Measurements from ENCODE around the gene PROSER2.
A peak's percentile ranks its signal among the peaks of the same experiment; 100 is the strongest.

PROSER2 gene

DNA sequence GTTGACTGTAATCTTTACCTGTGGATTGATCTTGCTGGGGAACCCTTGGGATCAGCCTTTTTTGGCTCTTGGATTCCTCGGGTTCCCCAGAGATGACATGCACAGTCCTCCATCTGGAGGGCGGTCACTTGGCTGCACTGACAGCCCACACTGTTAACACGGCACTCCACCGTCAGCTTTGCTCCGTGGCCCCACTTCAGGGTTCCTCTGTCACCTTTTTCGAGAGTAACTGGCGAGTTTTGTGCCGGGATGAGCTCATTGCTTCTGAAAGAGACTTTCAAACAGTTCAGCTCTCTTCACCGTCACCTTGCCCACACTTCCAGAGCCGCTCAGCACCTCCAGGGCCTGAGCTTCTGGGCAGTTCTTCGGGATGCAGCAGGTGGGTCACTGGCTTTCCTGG lies 42.4 kb downstream of the PROSER2 start:
- Mint-ChIP-seq H3K27me3 (ENCODE audit: low read depth, poor library complexity) (peaks cover 17% of the 10 kb centered on the region), H3K27ac (no peak overlapping the region), H3K4me3 (no peak overlapping the region), H3K9me3 (no peaks in the 10 kb centered on the region), H3K36me3 (ENCODE audit: low read depth) (no peaks in the 10 kb centered on the region), H3K4me1 (peaks cover 17% of the 10 kb centered on the region)
- TF ChIP-seq, protein P1, sequence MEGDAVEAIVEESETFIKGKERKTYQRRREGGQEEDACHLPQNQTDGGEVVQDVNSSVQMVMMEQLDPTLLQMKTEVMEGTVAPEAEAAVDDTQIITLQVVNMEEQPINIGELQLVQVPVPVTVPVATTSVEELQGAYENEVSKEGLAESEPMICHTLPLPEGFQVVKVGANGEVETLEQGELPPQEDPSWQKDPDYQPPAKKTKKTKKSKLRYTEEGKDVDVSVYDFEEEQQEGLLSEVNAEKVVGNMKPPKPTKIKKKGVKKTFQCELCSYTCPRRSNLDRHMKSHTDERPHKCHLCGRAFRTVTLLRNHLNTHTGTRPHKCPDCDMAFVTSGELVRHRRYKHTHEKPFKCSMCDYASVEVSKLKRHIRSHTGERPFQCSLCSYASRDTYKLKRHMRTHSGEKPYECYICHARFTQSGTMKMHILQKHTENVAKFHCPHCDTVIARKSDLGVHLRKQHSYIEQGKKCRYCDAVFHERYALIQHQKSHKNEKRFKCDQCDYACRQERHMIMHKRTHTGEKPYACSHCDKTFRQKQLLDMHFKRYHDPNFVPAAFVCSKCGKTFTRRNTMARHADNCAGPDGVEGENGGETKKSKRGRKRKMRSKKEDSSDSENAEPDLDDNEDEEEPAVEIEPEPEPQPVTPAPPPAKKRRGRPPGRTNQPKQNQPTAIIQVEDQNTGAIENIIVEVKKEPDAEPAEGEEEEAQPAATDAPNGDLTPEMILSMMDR (IDR thresholded peaks at IDR 0.05), result no peak
- DNase-seq, result no peak

DNA sequence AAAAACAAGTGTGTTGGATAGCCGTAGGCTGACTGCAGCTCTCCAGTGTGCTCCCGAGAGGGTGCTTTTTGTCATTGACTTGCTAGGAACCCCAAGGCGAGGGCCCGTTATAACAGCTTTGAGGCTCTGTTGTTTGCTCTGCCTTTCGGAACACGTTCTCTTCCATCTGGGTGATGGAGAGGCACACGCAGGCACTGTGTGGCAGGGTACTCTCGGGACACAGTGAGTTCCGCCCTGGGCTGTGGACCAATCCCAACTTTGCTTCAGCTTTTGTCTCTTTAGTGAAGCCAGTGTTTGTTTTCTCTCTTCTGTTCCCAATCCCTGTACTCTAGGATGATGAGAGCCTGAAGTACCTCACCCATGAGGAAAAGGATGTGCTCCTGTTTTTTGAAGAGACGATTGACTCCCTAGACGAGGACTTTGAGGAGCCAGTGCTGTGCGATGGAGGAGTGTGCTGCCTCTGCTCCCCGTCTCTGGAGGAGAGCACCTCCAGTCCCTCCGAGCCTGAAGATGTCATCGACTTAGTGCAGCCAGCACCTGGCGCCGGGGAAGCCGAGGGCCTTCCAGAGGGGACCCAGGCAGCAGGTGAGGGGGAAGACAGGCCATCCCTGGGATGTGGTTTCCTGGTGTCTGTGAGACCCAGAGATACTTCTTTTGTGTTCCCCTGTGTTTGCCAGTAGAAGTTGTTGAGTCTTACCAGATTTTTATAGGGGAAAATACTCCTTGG lies 43.2 kb downstream of the PROSER2 start:
- peak overlapping the region; percentile 71 for H3K27ac Mint-ChIP-seq

DNA sequence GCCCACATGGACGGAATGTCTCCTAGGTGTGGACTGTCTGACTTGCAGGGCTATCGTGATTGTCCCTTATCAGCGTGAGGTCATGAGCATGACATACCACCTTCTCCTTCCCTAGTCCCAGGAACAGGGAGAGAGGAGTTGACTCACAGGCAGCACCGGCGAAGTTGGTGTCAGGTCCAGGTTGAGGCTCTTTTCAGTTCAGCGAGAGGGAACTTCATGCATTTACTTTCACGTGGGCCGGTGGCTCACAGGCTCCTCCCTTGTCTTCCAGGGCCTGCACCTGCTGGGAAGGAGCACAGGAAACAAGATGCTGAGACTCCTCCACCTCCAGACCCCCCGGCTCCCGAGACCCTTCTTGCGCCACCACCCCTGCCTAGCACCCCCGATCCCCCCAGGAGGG lies 46.1 kb downstream of the PROSER2 start:
- DNase-seq, result no peak
- Mint-ChIP-seq H3K4me1 (peaks cover 22% of the 10 kb centered on the region), H3K9me3 (no peaks in the 10 kb centered on the region), H3K27me3 (ENCODE audit: low read depth, poor library complexity) (peaks cover 12% of the 10 kb centered on the region), H3K27ac (no peak overlapping the region), H3K36me3 (ENCODE audit: low read depth) (no peaks in the 10 kb centered on the region), H3K4me3 (no peak overlapping the region)
- TF ChIP-seq, protein P1 (IDR thresholded peaks at IDR 0.05), result no peak

More for the DNA sequence above, 43.2 kb downstream of the PROSER2 start:
- TF ChIP-seq, protein P1 (IDR thresholded peaks at IDR 0.05), result no peak
- DNase-seq, result no peak
- no peak overlapping the region for H3K4me3 Mint-ChIP-seq
- H3K4me1 Mint-ChIP-seq, result peaks cover 15% of the 10 kb centered on the region
- peaks cover 19% of the 10 kb centered on the region for H3K27me3 Mint-ChIP-seq (ENCODE audit: low read depth, poor library complexity)
- H3K36me3 Mint-ChIP-seq (ENCODE audit: low read depth), result no peaks in the 10 kb centered on the region
- H3K9me3 Mint-ChIP-seq, result no peaks in the 10 kb centered on the region

DNA sequence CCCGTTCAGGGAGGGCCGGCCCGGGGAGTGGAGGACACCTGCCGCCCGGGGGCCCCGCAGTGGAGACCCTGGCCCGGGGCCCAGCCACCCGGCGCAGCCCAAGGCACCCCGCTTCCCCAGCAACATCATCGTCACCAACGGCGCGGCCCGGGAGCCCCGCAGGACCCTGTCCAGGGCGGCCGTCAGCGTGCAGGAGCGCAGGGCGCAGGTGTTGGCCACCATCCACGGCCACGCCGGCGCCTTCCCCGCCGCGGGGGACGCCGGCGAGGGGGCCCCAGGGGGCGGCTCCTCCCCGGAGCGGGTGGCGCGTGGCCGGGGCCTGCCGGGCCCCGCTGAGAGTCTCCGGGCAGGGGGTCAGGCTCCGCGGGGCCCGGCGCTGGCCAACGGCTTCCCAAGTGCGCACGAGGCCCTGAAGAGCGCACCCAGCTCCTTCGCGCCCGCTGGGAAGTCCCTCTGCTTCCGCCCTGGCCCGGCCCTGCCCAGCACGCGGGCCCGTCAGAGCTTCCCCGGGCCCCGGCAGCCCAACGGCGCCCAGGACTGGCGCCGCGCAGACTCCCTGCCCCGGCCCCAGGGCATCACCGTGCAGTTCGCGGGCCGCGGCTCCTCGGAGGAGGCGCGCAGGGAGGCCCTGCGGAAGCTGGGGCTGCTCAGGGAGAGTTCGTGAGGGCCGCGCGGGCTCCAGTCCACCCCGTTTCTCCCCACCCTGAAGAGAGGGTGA lies 46.7 kb downstream of the PROSER2 start:
- H3K27me3 Mint-ChIP-seq (ENCODE audit: low read depth, poor library complexity), result peaks cover 12% of the 10 kb centered on the region
- H3K9me3 Mint-ChIP-seq, result no peaks in the 10 kb centered on the region
- TF ChIP-seq, protein P1 (IDR thresholded peaks at IDR 0.05), result no peak
- H3K36me3 Mint-ChIP-seq (ENCODE audit: low read depth), result no peaks in the 10 kb centered on the region
- DNase-seq, result no peak
- no peak overlapping the region for H3K4me3 Mint-ChIP-seq
- H3K27ac Mint-ChIP-seq, result no peak overlapping the region
- peaks cover 29% of the 10 kb centered on the region for H3K4me1 Mint-ChIP-seq

DNA sequence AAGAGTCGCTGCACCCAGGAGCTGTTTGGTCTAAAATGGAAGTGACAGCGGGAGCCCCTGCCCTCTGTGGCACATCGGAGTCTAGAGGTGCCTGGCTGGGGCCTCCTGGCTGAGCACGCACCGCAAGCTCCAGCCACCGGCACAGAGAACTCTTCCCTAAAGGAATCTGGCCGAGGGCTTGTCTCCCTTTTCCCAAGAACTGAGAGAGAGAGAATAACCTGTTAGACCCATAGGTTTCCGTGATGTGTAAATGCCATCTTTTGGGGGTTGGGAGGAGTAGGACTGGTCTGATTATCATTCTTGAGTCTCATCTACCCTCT lies 47.3 kb downstream of the PROSER2 start:
- no peak overlapping the region for H3K4me3 Mint-ChIP-seq
- H3K27me3 Mint-ChIP-seq (ENCODE audit: low read depth, poor library complexity), result peaks cover 12% of the 10 kb centered on the region
- no peak for DNase-seq
- H3K9me3 Mint-ChIP-seq, result no peaks in the 10 kb centered on the region
- peaks cover 34% of the 10 kb centered on the region for H3K4me1 Mint-ChIP-seq
- H3K36me3 Mint-ChIP-seq (ENCODE audit: low read depth), result no peaks in the 10 kb centered on the region
- peak overlapping the region; percentile 43 for H3K27ac Mint-ChIP-seq
- TF ChIP-seq, protein P1 (IDR thresholded peaks at IDR 0.05), result no peak
